Measurements from ENCODE around the gene CCND1.

Gene CCND1

DNA sequence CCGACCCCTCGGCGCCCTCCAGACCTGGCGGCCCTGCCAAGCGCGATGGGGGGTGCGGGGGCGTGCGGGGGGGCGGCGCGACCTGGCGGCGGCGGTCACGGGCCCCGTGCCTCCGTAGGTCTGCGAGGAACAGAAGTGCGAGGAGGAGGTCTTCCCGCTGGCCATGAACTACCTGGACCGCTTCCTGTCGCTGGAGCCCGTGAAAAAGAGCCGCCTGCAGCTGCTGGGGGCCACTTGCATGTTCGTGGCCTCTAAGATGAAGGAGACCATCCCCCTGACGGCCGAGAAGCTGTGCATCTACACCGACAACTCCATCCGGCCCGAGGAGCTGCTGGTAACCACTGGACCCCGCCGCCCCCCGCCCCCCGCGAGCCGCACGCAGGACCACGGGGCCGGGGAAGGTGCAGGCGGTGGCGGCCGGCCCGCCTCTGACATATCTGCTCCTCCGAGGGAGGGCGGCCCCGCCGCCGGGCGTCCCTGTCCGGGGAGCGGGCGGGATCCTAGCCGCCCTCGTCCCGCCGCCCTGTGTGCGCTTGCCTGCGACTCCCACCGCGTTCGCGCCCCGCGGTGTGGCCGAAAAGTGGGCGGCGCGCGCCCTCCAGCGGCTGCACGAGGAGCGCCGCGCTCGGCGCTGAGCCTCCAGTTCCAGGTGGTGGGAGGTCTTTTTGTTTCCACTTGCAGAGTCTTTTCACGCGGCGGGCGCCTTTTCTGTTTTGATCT is 2.1 kb downstream of the CCND1 start:
- Histone ChIP-seq H3K9me3 (ENCODE audit: severe bottlenecking) (no peaks in the 10 kb centered on the region), H3K27me3 (ENCODE audit: insufficient read depth, poor library complexity, severe bottlenecking) (no peaks in the 10 kb centered on the region), H3K4me3 (ENCODE audit: severe bottlenecking) (peak overlapping the region; percentile 88), H3K36me3 (ENCODE audit: low read depth) (peaks cover 51% of the 10 kb centered on the region), H3K4me1 (ENCODE audit: insufficient read depth, poor library complexity, severe bottlenecking) (peaks cover 9% of the 10 kb centered on the region), H3K27ac (ENCODE audit: poor library complexity, severe bottlenecking) (peak overlapping the region; percentile 89)
- ATAC-seq (ENCODE audit: low read depth) = peak; percentile 33
- TF ChIP-seq, protein P1, sequence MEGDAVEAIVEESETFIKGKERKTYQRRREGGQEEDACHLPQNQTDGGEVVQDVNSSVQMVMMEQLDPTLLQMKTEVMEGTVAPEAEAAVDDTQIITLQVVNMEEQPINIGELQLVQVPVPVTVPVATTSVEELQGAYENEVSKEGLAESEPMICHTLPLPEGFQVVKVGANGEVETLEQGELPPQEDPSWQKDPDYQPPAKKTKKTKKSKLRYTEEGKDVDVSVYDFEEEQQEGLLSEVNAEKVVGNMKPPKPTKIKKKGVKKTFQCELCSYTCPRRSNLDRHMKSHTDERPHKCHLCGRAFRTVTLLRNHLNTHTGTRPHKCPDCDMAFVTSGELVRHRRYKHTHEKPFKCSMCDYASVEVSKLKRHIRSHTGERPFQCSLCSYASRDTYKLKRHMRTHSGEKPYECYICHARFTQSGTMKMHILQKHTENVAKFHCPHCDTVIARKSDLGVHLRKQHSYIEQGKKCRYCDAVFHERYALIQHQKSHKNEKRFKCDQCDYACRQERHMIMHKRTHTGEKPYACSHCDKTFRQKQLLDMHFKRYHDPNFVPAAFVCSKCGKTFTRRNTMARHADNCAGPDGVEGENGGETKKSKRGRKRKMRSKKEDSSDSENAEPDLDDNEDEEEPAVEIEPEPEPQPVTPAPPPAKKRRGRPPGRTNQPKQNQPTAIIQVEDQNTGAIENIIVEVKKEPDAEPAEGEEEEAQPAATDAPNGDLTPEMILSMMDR (IDR thresholded peaks at IDR 0.05; ENCODE audit: poor library complexity, severe bottlenecking) = peak; percentile 82
- DNase-seq (ENCODE audit: low spot score) = peak; percentile 66

DNA sequence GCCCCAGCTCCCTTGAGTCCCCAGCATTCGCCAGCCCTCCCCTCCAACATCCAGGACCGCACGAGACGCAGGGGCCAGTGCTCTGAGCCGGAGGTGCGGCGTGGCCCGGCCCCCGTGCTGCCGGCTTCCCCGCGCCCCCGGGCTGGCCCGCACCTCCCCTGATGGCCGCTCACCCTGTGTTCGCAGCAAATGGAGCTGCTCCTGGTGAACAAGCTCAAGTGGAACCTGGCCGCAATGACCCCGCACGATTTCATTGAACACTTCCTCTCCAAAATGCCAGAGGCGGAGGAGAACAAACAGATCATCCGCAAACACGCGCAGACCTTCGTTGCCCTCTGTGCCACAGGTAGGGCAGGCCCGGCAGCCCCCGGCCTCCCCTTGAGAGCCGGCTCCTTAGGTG is 2.7 kb downstream of the CCND1 start:
- H3K4me3 ChIP-seq (ENCODE audit: severe bottlenecking) = peak overlapping the region; percentile 88
- no peaks in the 10 kb centered on the region for H3K27me3 ChIP-seq (ENCODE audit: insufficient read depth, poor library complexity, severe bottlenecking)
- TF ChIP-seq, protein P1 (IDR thresholded peaks at IDR 0.05; ENCODE audit: poor library complexity, severe bottlenecking) = peak; percentile 62
- H3K36me3 ChIP-seq (ENCODE audit: low read depth) = peaks cover 57% of the 10 kb centered on the region
- peak; percentile 27 for DNase-seq (ENCODE audit: low spot score)
- no peak for ATAC-seq (ENCODE audit: low read depth)
- no peaks in the 10 kb centered on the region for H3K9me3 ChIP-seq (ENCODE audit: severe bottlenecking)
- peak overlapping the region; percentile 89 for H3K27ac ChIP-seq (ENCODE audit: poor library complexity, severe bottlenecking)
- H3K4me1 ChIP-seq (ENCODE audit: insufficient read depth, poor library complexity, severe bottlenecking) = peaks cover 9% of the 10 kb centered on the region

DNA sequence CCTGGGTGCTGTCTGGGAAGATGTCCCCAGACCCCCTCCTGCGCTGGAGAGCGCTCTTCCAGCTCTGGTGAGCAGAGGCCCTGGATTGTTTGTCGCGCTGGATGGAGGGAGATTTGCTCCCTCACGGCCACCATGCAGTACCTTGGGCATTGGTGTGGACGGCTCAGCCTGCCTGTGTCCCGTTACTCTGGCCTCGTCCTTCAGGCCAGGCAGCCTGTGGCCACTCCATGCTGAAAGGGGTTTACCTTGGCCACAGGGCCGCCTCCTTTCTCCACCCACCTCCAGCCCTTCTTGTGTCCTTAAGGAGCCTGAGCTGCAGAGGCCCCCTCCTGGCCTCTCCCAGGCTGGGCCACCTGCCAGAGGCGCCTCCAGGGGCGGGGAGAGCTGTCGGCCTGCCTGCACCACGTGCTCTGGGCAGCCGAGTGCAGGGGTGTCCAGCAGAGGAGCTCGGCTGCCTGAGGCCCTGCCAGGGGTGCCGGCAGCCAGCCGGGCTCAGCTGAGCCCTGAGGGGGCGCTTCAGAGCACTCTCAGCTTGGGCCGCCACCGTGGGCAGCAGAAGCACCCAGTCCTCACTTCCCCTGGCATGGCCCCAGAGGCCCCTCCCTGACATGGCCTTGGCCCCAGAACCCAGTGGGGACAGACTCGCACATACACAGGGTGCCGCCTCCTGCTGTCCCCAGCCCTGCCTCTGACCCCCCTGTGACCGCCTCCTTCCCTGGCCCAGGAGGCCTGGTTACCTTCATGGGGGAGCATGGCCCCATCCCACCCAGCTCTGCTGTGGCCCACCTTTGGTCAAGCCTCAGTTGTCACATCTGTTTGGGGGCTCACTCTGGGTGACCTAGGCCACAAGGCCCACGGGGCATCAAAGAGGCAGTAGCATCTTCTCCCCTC is 3.4 kb downstream of the CCND1 start:
- no peaks in the 10 kb centered on the region for H3K9me3 ChIP-seq (ENCODE audit: severe bottlenecking)
- peaks cover 64% of the 10 kb centered on the region for H3K36me3 ChIP-seq (ENCODE audit: low read depth)
- peak overlapping the region; percentile 89 for H3K27ac ChIP-seq (ENCODE audit: poor library complexity, severe bottlenecking)
- TF ChIP-seq, protein P1 (IDR thresholded peaks at IDR 0.05; ENCODE audit: poor library complexity, severe bottlenecking) = no peak
- DNase-seq (ENCODE audit: low spot score) (peak; percentile 73), ATAC-seq (ENCODE audit: low read depth) (peak; percentile 18)
- peaks cover 9% of the 10 kb centered on the region for H3K4me1 ChIP-seq (ENCODE audit: insufficient read depth, poor library complexity, severe bottlenecking)
- H3K27me3 ChIP-seq (ENCODE audit: insufficient read depth, poor library complexity, severe bottlenecking) = no peaks in the 10 kb centered on the region
- no peak overlapping the region for H3K4me3 ChIP-seq (ENCODE audit: severe bottlenecking)

DNA sequence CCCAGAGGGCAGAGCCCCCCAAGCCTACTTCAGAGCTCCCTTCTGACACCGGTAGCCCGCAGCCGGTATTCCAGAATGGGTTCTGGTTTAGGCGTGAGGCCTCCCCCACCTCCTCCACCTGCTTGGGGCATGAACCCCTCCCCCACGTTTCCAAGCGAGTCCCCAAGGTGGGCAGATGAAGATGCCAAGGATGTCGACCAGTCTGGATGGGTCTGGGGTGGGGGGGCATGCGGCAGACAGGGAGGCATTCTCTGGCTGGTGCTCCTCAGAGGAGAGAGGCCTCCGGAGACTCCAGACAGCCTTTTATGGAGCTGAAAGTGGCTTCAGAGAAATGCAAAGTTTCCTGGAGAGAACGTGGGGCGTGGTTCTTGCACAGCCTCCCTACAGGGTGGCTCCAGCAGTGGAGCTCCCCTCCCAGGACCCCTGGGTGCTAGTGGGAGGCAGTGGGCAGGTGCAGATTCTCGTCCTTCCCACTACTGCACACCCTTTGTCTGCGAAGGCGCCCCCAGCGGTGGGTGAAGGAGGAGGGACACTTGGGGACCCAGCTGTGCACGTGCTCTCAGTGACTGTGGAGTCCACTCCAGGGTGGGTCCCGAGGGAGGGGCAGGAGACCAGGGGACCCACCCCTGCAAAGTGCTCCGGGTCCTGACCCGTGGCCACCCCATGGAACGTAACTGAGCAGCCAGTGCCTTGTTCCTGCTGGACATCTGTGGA is 4.2 kb downstream of the CCND1 start:
- peaks cover 72% of the 10 kb centered on the region for H3K36me3 ChIP-seq (ENCODE audit: low read depth)
- H3K27ac ChIP-seq (ENCODE audit: poor library complexity, severe bottlenecking) = peak overlapping the region; percentile 89

More for the DNA sequence above, 4.2 kb downstream of the CCND1 start:
- TF ChIP-seq, protein P1 (IDR thresholded peaks at IDR 0.05; ENCODE audit: poor library complexity, severe bottlenecking) = no peak
- ATAC-seq (ENCODE audit: low read depth) (no peak), DNase-seq (ENCODE audit: low spot score) (peak; percentile 51)
- peaks cover 6% of the 10 kb centered on the region for H3K4me1 ChIP-seq (ENCODE audit: insufficient read depth, poor library complexity, severe bottlenecking)
- no peak overlapping the region for H3K4me3 ChIP-seq (ENCODE audit: severe bottlenecking)
- H3K27me3 ChIP-seq (ENCODE audit: insufficient read depth, poor library complexity, severe bottlenecking) = no peaks in the 10 kb centered on the region
- H3K9me3 ChIP-seq (ENCODE audit: severe bottlenecking) = no peaks in the 10 kb centered on the region
